ENCODE measurements around the gene TMEM200A.

DNA sequence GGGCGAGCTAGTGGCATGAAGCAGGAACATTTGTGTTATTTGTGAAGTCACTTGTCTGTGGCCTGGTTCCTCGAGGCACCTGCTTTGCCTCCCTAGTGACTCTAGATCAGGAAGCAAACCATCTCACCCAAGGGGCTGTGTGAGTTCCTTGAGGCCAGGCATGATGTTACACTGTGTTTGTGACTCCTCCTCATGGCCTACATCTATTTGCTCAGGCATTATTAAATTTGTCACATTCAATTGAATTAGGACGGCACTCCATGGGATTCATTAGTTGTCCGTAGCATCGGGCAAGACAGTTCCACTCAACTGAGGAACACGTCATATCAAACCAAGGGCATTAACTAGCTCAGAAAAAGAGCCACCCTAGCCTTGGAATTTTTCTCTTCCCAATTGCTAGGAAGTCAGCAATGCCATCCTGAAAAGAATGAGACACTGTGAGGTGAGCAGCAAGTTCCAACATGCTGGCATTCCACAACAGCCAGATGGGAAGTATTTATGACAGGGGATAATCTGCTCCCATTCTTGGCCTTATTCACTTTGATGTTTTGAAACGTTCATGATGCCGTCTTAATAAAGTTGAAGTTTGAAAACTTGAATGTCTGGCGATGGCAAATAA, 17.2 kb downstream of the TMEM200A start:
- TF ChIP-seq CTCF (IDR thresholded peaks at IDR 0.05) (no peak), POLR2A (IDR thresholded peaks at IDR 0.05) (no peak)
